Testis (tissue), 2 donors: ENCODE results near the gene PA2G4.

Experiments used
- POLR2A ChIP-seq: fragments of 450-650 bp; IDR thresholded peaks from one replicate; pipeline ENCODE4 v1.6.1; 2017; ENCODE audit warnings: antibody characterized with exemption, mild to moderate bottlenecking, moderate library complexity
- TF ChIP-seq, protein P1 (sequence below), 3 experiments: fragments of 450-650 bp in 2 of 3; fragments of 200-600 bp in 1 of 3; sonication (generic) in 1 of 3; IDR thresholded peaks; one replicate each; pipeline ENCODE4 v1.5.1; 2016 to 2019; ENCODE audit warnings: antibody characterized with exemption in 3 of 3, mild to moderate bottlenecking in 2 of 3, moderate library complexity in 1 of 3

DNA sequence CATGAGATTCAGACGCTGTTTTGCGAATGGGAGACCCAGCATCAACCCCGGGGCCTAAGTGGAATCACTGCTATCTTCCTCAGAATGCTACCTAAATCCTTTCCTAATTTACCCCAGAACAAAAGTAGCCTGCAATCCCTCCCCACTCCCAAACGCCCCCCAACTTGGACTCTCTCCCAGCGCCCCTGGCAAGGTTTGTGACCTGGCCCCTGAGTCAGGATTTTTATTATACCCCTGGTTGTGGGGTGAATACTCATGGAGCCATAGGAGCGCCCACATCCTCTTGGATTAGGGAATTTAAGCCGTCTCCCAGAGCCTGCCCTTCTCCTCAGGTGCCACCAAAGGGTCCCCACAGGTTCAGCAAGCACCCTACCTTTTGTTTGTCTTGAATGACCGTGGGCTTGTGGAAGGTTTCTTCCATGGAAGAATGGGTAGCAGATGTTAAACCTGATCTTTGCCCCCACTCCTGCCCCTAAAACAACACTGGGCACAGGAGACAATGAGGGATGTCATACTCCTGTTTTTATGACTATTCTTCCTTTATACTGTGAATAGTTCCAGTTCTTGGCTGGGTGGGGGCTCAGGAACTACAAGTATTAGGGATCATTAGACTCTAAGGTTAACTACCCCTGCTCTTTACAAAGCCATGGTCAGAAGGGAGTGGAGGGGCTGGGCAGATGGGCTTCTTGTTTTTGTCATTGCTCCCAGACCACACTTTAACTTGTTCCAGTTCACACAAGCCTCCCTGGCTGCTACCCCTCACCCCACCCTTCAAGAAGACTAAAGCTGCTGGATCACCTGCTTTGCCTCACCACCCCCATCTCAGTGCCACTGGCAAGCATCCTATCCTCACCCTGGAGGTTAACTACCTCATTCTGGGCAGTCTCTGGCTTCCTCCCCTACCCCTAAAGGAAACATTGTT is 48.7 kb downstream of the PA2G4 start:
- TF ChIP-seq, protein P1, sequence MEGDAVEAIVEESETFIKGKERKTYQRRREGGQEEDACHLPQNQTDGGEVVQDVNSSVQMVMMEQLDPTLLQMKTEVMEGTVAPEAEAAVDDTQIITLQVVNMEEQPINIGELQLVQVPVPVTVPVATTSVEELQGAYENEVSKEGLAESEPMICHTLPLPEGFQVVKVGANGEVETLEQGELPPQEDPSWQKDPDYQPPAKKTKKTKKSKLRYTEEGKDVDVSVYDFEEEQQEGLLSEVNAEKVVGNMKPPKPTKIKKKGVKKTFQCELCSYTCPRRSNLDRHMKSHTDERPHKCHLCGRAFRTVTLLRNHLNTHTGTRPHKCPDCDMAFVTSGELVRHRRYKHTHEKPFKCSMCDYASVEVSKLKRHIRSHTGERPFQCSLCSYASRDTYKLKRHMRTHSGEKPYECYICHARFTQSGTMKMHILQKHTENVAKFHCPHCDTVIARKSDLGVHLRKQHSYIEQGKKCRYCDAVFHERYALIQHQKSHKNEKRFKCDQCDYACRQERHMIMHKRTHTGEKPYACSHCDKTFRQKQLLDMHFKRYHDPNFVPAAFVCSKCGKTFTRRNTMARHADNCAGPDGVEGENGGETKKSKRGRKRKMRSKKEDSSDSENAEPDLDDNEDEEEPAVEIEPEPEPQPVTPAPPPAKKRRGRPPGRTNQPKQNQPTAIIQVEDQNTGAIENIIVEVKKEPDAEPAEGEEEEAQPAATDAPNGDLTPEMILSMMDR (IDR thresholded peaks at IDR 0.05), result no peak
- no peak for TF ChIP-seq POLR2A
